Astrocyte (in vitro differentiated cells and primary cell): ENCODE measurements around the gene TSPAN15.

ENCODE experiments used
- CTCF ChIP-seq: IDR thresholded peaks from 2 replicates; pipeline ENCODE4 v1.5.1; 2011; ENCODE audit warnings: low read depth, mild to moderate bottlenecking, inconsistent platforms, low read length, moderate library complexity; ENCODE audit not compliant: insufficient read depth
- EZH2 ChIP-seq: IDR thresholded peaks from 2 replicates; pipeline ENCODE4 v1.6.1; 2012; ENCODE audit warnings: mild to moderate bottlenecking, low read length, inconsistent platforms; ENCODE audit not compliant: insufficient read depth

- TF ChIP-seq EZH2 = no peak
- no peak for TF ChIP-seq CTCF
These were observed 6.2 kb upstream of the TSPAN15 start for GRCh38 chr10:69445041-69445440.
